Measurements from ENCODE around the gene GMDS.

The GMDS gene

DNA sequence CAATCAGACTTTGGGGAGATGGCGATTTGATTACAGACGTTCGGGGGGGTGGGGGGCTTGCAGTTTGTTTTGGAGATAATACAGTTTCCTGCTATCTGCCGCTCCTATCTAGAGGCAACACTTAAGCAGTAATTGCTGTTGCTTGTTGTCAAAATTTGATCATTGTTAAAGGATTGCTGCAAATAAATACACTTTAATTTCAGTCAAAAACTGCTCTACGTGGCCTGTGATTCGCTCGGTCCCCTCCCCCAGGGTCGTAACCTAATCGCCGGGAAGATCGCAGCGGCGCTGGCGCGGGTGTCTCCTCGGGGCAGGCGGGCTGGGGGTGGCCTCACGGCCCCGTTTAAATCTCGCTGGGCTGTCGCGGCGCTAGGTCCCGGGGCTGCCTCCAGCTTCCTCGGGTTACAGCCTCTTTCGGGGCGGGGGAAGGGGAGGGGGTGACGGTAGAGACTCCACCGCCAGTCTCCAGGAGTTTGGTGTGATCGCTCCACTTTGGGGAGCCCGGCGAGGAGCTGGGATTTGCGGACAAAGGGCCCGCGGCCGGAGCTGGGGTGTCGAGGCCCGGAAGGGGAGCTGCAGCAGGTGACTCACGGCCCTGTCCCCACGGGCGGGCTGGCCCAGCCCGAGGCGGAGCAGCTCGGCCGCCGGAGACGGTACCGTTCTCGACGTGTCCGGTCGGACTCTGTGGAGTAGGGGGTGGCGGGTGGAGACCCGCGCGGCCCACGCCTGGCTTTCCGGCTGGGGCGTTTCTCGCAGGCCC lies 631.5 kb downstream of the GMDS start:
- peak overlapping the region; percentile 61 for H3K4me3 ChIP-seq (ENCODE audit: low read depth, low read length)
- DNase-seq (ENCODE audit: low read depth): no peak

DNA sequence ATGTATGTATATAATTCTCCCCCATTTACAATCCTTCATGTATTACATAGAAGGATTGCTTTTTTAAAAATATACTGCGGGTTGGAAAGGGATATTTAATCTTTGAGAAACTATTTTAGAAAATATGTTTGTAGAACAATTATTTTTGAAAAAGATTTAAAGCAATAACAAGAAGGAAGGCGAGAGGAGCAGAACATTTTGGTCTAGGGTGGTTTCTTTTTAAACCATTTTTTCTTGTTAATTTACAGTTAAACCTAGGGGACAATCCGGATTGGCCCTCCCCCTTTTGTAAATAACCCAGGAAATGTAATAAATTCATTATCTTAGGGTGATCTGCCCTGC lies 632.1 kb downstream of the GMDS start:
- no peak for DNase-seq (ENCODE audit: low read depth)
- H3K4me3 ChIP-seq (ENCODE audit: low read depth, low read length): peak overlapping the region; percentile 61

DNA sequence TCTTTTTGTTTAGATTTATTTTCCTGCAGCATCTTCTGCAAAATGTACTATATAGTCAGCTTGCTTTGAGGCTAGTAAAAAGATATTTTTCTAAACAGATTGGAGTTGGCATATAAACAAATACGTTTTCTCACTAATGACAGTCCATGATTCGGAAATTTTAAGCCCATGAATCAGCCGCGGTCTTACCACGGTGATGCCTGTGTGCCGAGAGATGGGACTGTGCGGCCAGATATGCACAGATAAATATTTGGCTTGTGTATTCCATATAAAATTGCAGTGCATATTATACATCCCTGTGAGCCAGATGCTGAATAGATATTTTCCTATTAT lies 632.5 kb downstream of the GMDS start:
- DNase-seq (ENCODE audit: low read depth): no peak
- H3K4me3 ChIP-seq (ENCODE audit: low read depth, low read length): peak overlapping the region; percentile 61

GRCh38 chr6:1612299-1612973 lies 633.0 kb downstream of the GMDS start:
- no peak for DNase-seq (ENCODE audit: low read depth)
- peak overlapping the region; percentile 61 for H3K4me3 ChIP-seq (ENCODE audit: low read depth, low read length)

DNA sequence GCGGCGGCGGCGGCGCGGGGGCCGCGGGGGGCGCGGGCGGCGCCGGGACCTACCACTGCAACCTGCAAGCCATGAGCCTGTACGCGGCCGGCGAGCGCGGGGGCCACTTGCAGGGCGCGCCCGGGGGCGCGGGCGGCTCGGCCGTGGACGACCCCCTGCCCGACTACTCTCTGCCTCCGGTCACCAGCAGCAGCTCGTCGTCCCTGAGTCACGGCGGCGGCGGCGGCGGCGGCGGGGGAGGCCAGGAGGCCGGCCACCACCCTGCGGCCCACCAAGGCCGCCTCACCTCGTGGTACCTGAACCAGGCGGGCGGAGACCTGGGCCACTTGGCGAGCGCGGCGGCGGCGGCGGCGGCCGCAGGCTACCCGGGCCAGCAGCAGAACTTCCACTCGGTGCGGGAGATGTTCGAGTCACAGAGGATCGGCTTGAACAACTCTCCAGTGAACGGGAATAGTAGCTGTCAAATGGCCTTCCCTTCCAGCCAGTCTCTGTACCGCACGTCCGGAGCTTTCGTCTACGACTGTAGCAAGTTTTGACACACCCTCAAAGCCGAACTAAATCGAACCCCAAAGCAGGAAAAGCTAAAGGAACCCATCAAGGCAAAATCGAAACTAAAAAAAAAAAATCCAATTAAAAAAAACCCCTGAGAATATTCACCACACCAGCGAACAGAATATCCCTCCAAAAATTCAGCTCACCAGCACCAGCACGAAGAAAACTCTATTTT lies 633.7 kb downstream of the GMDS start:
- no peak for DNase-seq (ENCODE audit: low read depth)

GRCh38 chr6:1611322-1611571 lies 634.2 kb downstream of the GMDS start:
- H3K4me3 ChIP-seq (ENCODE audit: low read depth, low read length): peak overlapping the region; percentile 61
- DNase-seq (ENCODE audit: low read depth): no peak

More for the DNA sequence above, 633.7 kb downstream of the GMDS start:
- peak overlapping the region; percentile 61 for H3K4me3 ChIP-seq (ENCODE audit: low read depth, low read length)

DNA sequence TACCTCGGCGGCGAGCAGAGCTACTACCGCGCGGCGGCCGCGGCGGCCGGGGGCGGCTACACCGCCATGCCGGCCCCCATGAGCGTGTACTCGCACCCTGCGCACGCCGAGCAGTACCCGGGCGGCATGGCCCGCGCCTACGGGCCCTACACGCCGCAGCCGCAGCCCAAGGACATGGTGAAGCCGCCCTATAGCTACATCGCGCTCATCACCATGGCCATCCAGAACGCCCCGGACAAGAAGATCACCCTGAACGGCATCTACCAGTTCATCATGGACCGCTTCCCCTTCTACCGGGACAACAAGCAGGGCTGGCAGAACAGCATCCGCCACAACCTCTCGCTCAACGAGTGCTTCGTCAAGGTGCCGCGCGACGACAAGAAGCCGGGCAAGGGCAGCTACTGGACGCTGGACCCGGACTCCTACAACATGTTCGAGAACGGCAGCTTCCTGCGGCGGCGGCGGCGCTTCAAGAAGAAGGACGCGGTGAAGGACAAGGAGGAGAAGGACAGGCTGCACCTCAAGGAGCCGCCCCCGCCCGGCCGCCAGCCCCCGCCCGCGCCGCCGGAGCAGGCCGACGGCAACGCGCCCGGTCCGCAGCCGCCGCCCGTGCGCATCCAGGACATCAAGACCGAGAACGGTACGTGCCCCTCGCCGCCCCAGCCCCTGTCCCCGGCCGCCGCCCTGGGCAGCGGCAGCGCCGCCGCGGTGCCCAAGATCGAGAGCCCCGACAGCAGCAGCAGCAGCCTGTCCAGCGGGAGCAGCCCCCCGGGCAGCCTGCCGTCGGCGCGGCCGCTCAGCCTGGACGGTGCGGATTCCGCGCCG lies 634.7 kb downstream of the GMDS start:
- no peak for DNase-seq (ENCODE audit: low read depth)
- H3K4me3 ChIP-seq (ENCODE audit: low read depth, low read length): peak overlapping the region; percentile 61

- peak; percentile 71 for DNase-seq (ENCODE audit: low read depth)
- H3K4me3 ChIP-seq (ENCODE audit: low read depth, low read length): peak within 1 kb of the TSS; percentile 61
Observed at GRCh38 chr6:1609648-1610496, 635.5 kb downstream of the GMDS start, which contains the start of gene FOXC1. TSS of gene FOXC1 (plus strand) at chr6:1609915. CDS start at chr6:1610446, 531 bp downstream.

GRCh38 chr6:1609041-1609647 lies 636.3 kb downstream of the GMDS start:
- no peak for DNase-seq (ENCODE audit: low read depth)
- peak overlapping the region; percentile 46 for H3K4me3 ChIP-seq (ENCODE audit: low read depth, low read length)

DNA sequence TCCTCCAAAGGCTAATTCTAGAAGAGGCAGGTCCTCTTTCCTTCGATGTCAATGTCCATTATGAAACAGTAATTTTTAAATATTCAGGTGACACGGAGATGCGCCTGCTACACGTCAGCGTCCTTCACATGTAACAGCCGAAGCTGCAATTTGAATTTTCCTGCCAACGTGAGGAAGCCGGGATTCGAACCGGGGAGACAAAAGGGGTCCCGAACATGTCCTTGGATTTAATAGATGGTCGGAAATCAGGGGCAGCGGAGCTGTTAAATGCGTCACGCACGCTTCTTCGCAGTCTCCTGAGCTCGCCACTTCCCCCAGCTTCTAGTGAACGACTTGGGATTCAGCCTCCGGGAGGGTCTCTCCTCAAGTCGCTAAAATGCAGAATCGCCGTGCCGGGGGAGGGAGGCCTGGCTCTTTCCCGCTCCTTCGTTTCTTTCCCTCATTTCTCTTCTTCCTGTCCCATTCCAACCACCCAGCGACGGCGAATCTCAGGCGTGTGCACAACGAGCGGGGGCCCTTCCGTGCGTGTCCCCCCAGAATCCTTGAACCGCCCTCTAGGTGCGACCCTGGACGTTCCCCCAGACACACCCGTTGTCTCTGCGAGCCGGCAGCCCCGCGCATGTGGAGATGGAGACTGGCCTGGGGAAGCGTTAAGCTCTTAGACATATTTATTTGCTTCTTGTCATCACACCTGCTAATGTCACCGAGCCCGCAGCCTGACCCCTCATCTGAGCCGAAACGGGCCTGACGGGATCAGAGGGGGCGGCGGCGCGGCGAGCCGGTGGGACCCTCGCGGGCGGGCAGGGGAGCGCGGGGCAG lies 637.0 kb downstream of the GMDS start:
- H3K4me3 ChIP-seq (ENCODE audit: low read depth, low read length): no peak overlapping the region

DNA sequence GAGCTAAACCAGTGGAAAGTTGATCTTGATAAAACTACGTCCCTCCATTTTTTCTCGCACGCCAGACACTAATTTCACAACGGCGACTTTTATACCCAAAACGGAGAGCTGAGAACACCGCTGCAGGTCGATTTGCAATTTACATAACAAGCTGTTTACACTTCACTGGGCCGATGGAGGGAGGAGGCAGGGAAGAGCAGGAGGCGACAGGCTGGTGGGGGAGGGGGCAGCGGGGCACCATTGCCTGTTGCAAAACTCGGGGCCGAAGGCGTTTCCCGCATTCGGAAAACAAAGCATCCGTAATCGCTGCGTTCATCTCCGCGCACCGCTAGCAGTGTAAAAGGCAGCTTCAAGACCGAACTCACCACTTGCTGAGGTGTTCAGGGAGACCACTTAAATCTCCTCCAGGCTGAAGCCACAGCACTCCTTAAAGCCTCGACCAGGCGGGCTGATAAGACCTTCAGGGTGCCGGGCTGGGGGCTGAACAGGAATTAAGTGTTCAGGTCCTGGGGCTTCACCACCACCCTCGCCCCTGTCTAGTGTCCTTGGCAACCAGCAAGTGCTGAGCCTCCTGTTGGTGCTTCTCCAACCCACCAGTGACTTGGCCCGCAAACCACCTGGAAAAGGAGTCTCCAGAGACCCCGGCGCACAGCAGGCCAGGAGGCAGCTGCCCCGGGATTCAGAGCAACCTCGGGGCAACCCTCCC lies 637.7 kb downstream of the GMDS start:
- H3K4me3 ChIP-seq (ENCODE audit: low read depth, low read length): no peak overlapping the region
- no peak for DNase-seq (ENCODE audit: low read depth)

More for the DNA sequence above, 637.0 kb downstream of the GMDS start:
- DNase-seq (ENCODE audit: low read depth): no peak

- DNase-seq (ENCODE audit: low read depth): no peak
- H3K4me3 ChIP-seq (ENCODE audit: low read depth, low read length): no peak overlapping the region
Observed at GRCh38 chr6:1606780-1607515, 638.5 kb downstream of the GMDS start.

DNA sequence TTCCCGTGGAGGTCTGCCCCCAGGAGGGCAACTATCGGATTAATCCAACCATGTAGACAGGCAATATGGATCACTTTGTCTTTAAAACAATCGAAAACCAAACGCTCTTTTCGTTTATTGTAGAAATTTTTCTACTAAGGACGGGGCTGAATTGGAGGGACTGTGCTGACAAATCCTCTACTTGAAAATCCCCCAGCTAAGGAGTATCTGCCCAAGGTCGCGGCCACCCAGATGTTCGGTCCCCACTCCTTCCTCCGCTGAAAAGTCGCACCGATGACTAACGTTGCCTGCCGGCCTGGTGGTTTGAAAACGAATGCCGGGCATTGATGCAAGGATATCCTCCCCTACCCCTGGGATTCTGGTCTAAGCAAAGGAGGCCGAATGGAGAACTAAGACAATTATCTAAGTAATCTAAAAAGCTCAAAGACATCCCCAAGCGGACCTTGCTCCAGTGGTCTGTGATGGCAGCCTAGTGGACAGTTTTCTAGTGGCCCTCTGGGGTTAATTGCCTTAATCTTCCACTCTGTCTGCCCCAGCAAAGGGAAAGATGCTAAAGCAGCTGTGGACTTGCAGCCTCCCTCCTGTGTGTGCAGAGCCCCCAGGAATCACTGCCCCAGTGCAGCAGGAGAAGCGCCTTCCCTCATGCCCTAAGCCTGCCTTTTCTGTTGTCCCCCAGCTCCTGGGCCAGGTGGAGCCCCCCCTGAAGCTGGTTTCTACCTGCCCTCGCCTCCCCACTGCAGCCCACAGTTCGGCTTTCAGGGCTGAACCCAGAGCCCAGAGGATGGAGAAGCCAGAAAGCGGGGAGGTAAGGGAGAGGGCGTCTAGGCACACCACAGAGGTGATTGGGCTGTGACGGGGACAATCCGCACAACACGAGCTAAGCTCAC lies 639.3 kb downstream of the GMDS start:
- no peak for DNase-seq (ENCODE audit: low read depth)
- no peak overlapping the region for H3K4me3 ChIP-seq (ENCODE audit: low read depth, low read length)

- DNase-seq (ENCODE audit: low read depth): no peak
- H3K4me3 ChIP-seq (ENCODE audit: low read depth, low read length): peak overlapping the region; percentile 40
Observed at GRCh38 chr6:1605004-1605892, 640.2 kb downstream of the GMDS start.

All from skeletal muscle cell (primary cell).